Diencephalon (tissue), 1 donor: ENCODE data around the gene RNF112. TPM values are rescaled to one million over a fixed set of nuclear protein-coding genes. Genes with fewer than 3 reads are reported as not detected.

ENCODE experiments used
- small RNA-seq: library from RNA; depleted of rRNA; stranded (forward); fragments of <200 nt; gene quantifications from one replicate; pipeline ENCODE3, GENCODE V24; 2014
- total RNA-seq: library from RNA; depleted of rRNA; stranded (reverse); fragments of >200 nt; gene quantifications from one replicate; pipeline ENCODE4 v1.2.3, GENCODE V29; 2014

RNF112 gene, protein sequence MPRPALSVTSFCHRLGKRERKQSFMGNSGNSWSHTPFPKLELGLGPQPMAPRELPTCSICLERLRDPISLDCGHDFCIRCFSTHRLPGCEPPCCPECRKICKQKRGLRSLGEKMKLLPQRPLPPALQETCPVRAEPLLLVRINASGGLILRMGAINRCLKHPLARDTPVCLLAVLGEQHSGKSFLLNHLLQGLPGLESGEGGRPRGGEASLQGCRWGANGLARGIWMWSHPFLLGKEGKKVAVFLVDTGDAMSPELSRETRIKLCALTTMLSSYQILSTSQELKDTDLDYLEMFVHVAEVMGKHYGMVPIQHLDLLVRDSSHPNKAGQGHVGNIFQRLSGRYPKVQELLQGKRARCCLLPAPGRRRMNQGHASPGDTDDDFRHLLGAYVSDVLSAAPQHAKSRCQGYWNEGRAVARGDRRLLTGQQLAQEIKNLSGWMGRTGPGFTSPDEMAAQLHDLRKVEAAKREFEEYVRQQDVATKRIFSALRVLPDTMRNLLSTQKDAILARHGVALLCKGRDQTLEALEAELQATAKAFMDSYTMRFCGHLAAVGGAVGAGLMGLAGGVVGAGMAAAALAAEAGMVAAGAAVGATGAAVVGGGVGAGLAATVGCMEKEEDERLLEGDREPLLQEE
- 17.3 TPM for total RNA-seq

GRCh38 chr17:19410875-19411620 is at the start of gene RNF112:
Gene RNF112, plus strand, starts transcription at chr17:19411232. Its CDS starts 177 bp downstream, at chr17:19411409.

DNA sequence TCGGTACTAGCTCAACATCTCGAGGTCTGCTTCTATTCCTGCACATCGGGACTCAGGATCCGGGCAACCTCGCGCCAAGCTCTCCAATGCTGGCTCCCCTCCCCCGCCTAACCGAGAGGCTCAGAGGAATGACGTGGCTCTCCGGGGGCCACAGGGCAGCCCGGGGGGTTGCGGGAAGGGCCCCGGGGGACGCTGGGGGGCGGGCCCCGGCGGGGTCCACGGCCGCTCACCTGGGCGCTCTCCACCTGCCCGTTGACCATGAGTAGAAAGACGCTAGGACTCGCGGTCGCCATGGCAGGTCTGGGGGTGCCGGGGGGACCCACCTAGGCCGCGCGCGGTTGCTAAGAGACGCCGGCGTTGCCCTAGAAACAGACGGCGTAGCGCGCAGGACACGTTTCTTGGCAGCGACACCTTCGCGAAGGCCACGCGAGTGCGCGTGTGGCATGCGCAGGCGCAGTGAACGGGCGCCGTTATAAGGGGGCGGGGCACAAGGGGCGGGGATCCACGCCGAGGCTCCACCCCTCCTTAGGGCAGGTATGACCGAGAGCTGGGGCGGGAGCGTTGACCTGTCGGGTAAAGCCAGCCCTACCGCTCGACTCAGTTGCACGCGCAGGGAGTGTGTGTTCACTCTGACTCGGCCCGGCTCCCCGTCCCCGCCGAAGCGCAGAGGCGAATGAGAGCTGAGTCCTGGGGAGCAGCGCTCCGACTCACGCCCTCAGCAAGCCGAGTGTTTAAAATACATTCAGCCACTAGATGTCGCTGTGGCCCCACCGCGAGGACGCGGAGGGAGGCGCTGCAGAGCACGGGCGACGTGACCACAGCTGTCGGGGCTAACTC is 48.5 kb upstream of the RNF112 start, which contains the start of gene B9D1:
Gene B9D1, minus strand, starts transcription at position 447 of the 837 bp plus-strand sequence. Its CDS starts 154 bp downstream, at position 293.

GRCh38 chr17:19378416-19379360 is 32.3 kb upstream of the RNF112 start, which contains the start of gene MAPK7:
Gene MAPK7, plus strand, starts transcription at chr17:19378498. Its CDS starts 403 bp downstream, at chr17:19378901.

GRCh38 chr17:19386974-19387920 is 23.8 kb upstream of the RNF112 start, which contains the start of gene MFAP4:
Gene MFAP4, minus strand, starts transcription at chr17:19387190. Its CDS starts 35 bp downstream, at chr17:19387155.

Small RNA genes within 50 kb of the gene (small RNA-seq; reads per million reads assigned to genes)
- gene RF00537: not detected

Other genes starting within 250 kb of the RNF112 start
- 73.4 TPM for gene EPN2, start 173.9 kb upstream of the RNF112 start, total RNA-seq
- 33.9 TPM for gene B9D1, start 48.5 kb upstream of the RNF112 start, total RNA-seq
- 14.1 TPM for gene MAPK7, start 32.7 kb upstream of the RNF112 start, total RNA-seq
- 0.92 TPM for gene MFAP4, start 24.0 kb upstream of the RNF112 start, total RNA-seq
- gene SLC47A1, start 122.6 kb downstream of the RNF112 start, total RNA-seq: 0.92 TPM
- 73.4 TPM for gene ALDH3A2, start 237.5 kb downstream of the RNF112 start, total RNA-seq